ENCODE measurements around the gene SLPI.

The SLPI gene

GRCh38 chr20:45275338-45275737, 21.0 kb upstream of the SLPI start:
- no peak for DNase-seq (ENCODE audit: low spot score)

DNA sequence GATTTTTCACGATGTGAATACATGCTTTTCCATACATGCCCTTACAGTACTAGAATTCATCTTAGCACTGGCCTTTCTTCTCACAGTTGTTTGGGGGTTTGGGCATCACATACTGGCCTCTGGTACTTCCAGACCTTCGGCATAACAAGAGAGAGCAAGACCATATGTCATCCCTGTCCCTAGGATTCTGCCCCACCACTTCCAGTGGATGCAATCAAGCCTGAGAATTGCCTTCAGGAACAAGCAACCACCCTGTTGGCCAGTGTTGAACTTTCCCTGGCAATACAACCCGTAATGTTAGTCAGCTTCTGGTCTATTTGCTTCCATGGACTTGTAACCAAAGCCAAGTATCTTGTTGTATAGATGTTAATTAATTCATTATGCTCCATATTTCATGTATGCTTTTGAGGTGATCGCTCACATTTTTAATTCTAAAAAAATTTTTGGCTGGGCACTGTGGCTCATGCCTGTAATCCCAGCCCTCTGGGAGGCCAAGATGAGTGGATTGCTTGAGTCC, 15.4 kb upstream of the SLPI start:
- DNase-seq (ENCODE audit: low spot score): no peak

- no peak for DNase-seq (ENCODE audit: low spot score)
These were observed 14.7 kb upstream of the SLPI start for GRCh38 chr20:45269056-45269455.

DNA sequence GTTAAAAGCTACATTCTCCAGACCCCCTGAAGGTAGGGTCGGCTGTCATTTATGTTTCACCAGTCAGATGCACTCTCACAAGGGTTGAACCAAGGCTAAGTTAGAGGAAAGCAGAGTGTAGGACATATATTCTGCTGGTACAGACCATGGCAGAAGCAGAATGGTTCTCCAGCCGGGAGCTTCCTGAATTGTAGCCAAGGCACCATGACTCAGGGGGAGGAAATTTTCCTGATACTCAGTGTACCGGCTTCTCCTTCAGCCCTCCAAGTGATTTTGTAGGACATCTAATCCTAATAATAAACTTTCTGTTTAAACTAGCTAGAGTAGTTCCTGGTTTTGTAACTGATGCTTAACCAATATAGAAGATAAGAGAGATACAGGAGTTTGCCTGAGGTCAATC, 14.2 kb upstream of the SLPI start:
- no peak for DNase-seq (ENCODE audit: low spot score)

- DNase-seq (ENCODE audit: low spot score): no peak
These were observed 12.6 kb upstream of the SLPI start for GRCh38 chr20:45266977-45267376.

DNA sequence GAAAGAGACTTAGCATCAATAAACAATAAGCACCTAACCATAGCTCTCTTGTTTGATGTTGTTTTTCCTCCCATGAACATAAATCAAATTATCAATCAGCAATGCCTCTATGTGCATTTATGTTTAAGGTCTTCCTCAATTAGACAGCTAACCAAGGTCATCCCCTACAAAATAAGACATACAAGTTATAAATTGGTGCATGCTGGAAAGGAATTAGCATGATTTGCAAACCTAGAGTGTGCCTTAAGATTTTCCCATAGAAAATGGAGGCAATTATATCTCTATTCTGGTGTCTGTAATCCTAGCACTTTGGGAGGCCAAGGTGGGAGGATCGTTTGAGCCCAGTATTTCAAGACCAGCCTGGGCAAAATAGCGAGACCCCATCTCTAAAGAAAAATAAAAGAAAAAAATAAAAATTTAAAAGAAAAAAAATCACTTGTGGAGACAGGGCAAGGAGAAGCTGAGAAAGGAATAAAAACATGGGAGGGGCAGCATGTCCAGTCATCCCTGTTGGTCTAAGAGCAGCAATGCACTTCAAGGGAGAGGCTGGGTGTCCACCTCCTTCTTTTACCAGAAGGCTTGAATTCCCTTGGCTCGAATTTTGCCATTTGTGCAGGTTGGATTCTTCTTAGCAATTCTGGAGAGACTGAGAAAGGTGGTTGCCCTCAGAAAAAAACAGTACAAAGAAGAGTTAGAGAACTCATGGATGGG, 9.3 kb upstream of the SLPI start:
- no peak for DNase-seq (ENCODE audit: low spot score)

GRCh38 chr20:45258664-45259063, 4.3 kb upstream of the SLPI start:
- no peak for DNase-seq (ENCODE audit: low spot score)

DNA sequence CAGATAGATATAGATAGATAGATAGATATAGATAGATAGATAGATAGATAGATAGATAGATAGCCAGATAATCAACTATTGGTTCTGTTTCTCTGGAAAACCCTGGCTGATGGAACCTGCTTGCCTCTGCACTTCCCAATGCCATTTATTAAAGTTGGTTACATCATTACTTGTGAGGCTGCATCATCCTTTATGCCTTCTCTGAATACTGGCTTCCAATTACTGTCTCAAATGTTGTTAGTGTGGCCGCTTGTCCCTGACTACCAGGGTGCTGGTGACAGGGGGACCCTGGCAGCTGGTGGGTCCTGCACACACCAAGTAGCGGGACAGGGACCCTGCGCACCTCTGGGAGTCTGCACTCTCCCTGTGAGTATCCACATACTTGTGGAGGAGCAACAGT, 3.9 kb upstream of the SLPI start:
- DNase-seq (ENCODE audit: low spot score): no peak

GRCh38 chr20:45257711-45258110, 3.3 kb upstream of the SLPI start:
- no peak for DNase-seq (ENCODE audit: low spot score)

DNA sequence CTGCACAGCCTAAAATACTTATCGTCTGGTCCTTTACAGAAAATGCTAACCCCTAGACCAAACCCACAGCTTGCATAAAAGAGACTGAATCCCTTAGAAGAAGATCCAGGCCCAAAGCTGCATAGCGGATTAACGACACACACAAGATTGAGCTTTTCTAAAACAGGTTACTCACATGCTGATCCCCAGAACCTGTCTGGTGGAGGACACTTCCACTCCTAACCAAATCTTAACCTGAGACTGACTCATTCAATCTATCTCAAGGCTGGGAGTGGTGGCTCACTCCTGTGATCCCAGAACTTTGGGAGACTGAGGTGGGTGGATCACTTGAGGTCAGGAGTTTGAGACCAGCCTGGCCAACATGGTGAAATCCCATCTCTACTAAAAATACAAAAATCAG, 2.8 kb upstream of the SLPI start:
- no peak for DNase-seq (ENCODE audit: low spot score)

- DNase-seq (ENCODE audit: low spot score): no peak
These were observed 1.1 kb downstream of the SLPI start for GRCh38 chr20:45253261-45253660.

- no peak for DNase-seq (ENCODE audit: low spot score)
These were observed 2.3 kb downstream of the SLPI start for GRCh38 chr20:45251884-45252560.

DNA sequence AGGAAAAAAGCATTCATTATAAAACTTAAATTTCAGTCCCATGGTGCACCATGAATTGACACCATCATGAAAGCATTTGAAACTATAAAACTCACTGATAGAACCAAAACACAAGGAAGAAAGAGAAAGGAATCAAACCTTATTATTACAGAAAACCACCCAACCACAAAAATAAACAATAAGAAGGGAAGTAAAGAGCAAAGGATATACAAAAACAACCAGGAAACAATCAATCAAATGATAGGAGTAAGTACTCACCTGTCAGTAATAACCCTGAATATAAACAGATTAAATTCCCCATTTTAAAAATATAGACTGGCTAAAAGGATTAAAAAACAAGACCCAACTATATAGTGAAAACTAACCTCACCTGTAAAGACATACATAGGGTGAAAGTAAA, 5.8 kb downstream of the SLPI start:
- DNase-seq (ENCODE audit: low spot score): no peak

DNA sequence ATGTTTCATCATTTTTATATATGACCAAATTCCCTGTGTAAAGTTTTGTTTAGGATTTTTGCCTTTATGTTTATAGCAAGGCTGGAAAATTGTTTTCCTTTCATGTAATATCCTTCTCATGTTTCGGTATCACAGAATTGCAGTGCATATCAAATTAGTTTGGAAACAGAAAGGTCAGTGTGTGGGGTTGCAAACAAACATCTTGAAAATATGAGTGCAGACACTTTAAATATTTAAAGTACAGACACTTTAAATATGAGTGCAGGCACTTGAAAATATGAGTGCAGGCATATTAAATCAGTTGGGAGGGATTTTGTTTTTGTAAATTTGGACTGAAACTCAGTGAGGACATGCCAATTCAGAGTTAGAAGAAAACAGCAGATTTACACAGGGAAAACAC, 6.5 kb downstream of the SLPI start:
- no peak for DNase-seq (ENCODE audit: low spot score)

GRCh38 chr20:45246109-45246508, 8.3 kb downstream of the SLPI start:
- DNase-seq (ENCODE audit: low spot score): no peak

GRCh38 chr20:45238139-45238538, 16.2 kb downstream of the SLPI start:
- DNase-seq (ENCODE audit: low spot score): no peak

GRCh38 chr20:45235995-45236394, 18.4 kb downstream of the SLPI start:
- DNase-seq (ENCODE audit: low spot score): no peak

- DNase-seq (ENCODE audit: low spot score): no peak
These were observed 23.7 kb downstream of the SLPI start for GRCh38 chr20:45230631-45231030.

GRCh38 chr20:45229264-45230056, 24.9 kb downstream of the SLPI start:
- DNase-seq (ENCODE audit: low spot score): no peak

DNA sequence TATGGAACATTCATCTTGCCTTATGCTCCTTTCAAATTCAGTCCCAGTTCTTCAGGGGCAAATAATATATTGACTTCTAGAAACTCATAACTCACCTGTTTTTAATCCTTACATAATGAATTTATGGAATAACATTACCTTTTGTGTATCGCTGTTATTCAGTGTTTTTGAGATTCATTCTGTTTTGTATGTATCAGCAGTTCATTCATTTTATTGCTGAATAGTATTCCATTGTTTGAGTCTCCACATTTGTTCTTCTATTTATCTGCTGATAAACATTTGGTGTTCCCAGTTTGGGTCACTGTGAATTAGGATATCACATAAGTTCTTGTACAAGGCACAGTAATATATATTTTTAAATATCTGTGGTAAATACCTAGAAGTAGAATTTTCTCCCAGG, 28.1 kb downstream of the SLPI start:
- no peak for DNase-seq (ENCODE audit: low spot score)

GRCh38 chr20:45223136-45223535, 31.2 kb downstream of the SLPI start:
- DNase-seq (ENCODE audit: low spot score): no peak

GRCh38 chr20:45221076-45221475, 33.3 kb downstream of the SLPI start, which contains the start of gene SEMG2:
SEMG2 (plus strand) TSS chr20:45221373; CDS start chr20:45221390, 17 bp downstream.
- no peak for DNase-seq (ENCODE audit: low spot score)

All from SK-N-DZ (cell line).